Measurements from ENCODE around the gene PACS2.

PACS2 gene

DNA sequence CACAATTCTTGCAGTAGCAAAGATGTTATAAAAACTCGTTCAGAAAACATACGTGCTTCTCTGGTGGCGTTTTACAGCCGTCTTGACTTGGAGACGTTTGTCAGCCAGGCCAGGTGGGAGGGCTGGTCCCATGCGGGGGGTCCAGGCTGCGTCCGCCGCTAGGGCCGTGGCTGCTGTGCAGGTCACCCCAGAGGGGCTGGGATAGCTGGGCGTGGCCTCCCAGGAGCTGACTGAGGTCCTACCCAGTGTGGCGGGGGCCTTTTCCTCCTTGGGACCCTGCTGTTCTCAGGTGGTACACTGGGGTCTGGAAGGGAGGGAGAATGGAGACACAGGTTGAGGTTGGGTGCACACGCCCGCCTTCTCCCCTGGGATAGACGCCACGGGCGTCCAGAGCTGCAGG is 130.3 kb downstream of the PACS2 start:
- H3K4me3 ChIP-seq, result no peak overlapping the region
- H3K27ac ChIP-seq, result no peak overlapping the region

DNA sequence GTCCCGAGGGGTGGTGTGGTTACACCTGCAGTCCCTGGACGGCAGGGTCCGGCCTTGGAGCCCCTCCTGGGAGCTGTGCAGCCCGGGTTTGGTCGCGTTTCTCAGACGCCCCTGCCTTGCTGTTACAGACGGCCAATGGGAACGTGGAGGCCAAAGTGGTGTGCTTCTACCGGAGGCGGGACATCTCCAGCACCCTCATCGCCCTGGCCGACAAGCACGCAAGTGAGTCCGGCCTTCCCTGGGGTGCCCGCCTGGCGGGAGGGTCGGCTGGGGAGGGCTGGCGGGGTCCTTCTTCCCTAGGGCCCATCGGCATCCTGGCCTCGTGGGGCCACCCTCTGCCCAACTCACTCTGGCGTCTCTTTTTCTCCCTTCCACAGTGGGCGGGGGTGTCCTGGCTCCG is 130.7 kb downstream of the PACS2 start:
- Histone ChIP-seq H3K4me3 (no peak overlapping the region), H3K27ac (no peak overlapping the region)

DNA sequence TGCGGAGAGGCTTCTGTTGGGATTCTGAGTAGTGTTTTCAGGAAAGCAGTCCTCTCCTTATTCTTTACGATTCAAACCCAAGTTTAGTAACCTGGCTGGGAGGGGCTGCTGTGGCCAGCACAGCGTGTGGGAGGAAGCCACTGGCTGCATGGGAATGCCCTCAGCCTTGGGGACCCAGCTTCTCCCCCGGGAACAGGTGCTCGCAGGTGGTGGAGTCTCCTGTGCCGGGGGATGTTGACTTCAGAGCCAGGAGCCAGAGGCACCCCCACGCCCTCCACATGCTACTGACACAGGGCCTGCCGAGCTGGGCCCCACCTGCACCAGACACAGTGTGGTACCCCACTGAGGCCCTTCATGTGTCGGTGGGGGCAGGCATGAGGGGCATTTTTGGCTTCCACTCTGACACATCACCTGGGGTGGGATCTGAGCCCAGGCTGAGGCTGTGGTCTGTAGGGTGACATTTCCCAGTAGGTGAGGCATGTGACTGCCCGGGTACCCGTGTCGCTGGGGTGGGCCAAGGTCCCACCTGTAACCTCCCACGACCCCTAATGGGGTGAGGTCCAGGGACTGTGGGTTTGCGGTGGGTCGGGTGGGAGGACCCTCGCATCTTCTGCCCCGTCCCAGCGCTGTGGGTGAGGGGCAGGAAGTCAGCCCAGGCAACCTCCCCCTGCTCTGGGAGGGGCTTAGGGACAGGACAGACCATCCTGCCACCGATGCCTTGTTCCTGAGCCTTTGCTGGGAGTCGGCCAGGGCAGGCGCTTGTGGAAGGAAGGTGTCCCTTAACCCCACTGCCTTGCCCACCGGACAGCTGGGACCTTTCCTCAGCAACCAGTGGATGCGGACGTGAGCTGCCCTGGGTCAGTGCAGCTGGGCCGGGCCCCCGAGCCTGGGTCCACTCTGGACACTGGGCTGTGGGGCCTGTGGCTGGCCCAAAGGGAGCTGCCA is 131.6 kb downstream of the PACS2 start:
- no peak overlapping the region for H3K27ac ChIP-seq
- no peak overlapping the region for H3K4me3 ChIP-seq

DNA sequence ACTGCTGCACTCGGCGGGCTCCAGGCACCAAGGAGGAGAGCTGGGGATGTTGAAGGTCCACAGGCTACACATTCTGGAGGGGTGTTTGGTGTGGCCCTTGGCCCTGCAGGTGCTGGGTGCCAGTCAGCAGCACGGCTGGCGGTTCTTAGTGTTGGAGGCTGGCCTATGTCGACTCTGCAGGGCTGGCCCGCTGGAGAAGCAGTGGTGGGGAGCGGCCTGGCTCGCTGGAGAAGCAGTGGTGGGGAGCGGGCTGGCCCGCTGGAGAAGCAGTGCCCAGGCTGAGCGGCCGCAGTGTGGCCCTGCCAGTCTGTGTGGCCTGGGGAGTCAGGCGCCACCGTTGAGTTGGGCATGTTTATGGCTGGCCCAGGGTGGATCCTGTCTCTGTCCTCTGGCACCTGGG is 132.4 kb downstream of the PACS2 start:
- no peak overlapping the region for H3K4me3 ChIP-seq
- H3K27ac ChIP-seq, result no peak overlapping the region
